Measurements from ENCODE around the gene ADAMTSL1.

- TF ChIP-seq CTCF (IDR thresholded peaks at IDR 0.05) (no peak), POLR2A (IDR thresholded peaks at IDR 0.05) (no peak)
These were observed 152.2 kb downstream of the ADAMTSL1 start for GRCh38 chr9:18626046-18626698.
